ENCODE data around the gene LYPLA2.
"Not testable (repeated sequence)": the region's sequence is repeated elsewhere in the genome, so short reads cannot be mapped to it uniquely, and the experiment has no call there.

The LYPLA2 gene

GRCh38 chr1:23827717-23828116 lies 36.8 kb downstream of the LYPLA2 start:
- Histone ChIP-seq H3K79me2 (ENCODE audit: control insufficient read depth, low read length) (peaks cover 15% of the 10 kb centered on the region), H3K9me2 (replicated peaks; ENCODE audit: control insufficient read depth, low read length) (no peaks in the 10 kb centered on the region), H3K36me3 (ENCODE audit: control insufficient read depth, low read length) (peaks cover 3% of the 10 kb centered on the region; the same call in 1 of the 2 replicates), H3F3A (ENCODE audit: control insufficient read depth, insufficient read depth) (peaks cover 6% of the 10 kb centered on the region; the same call in 1 of the 2 replicates), H3K27ac (ENCODE audit: low read depth, low read length) (no peak overlapping the region), H3K4me2 (ENCODE audit: low read length) (no peak overlapping the region), H3K4me1 (ENCODE audit: control insufficient read depth, low read length) (peaks cover 25% of the 10 kb centered on the region), H3K27me3 (ENCODE audit: control insufficient read depth, low read length) (no peaks in the 10 kb centered on the region), H3K9me3 (ENCODE audit: control insufficient read depth, insufficient read depth, low read length) (no peaks in the 10 kb centered on the region), H4K20me1 (ENCODE audit: control insufficient read depth, insufficient read depth, low read depth, low read length) (no peaks in the 10 kb centered on the region), H3K4me3 (ENCODE audit: low read length) (no peak overlapping the region)
- TF ChIP-seq CTCF (IDR thresholded peaks at IDR 0.05; ENCODE audit: low read depth, low read length, poor library complexity, severe bottlenecking) (no peak), EZH2phosphoT487 (IDR thresholded peaks at IDR 0.05; ENCODE audit: borderline replicate concordance, low read length) (no peak)

- H4K20me1 ChIP-seq (ENCODE audit: control insufficient read depth, insufficient read depth, low read depth, low read length); H3K9me2 ChIP-seq (replicated peaks; ENCODE audit: control insufficient read depth, low read length); H3K4me3 ChIP-seq (ENCODE audit: low read length); H3K27ac ChIP-seq (ENCODE audit: low read depth, low read length); H3K27me3 ChIP-seq (ENCODE audit: control insufficient read depth, low read length); H3K79me2 ChIP-seq (ENCODE audit: control insufficient read depth, low read length); H3K36me3 ChIP-seq (ENCODE audit: control insufficient read depth, low read length); H3F3A ChIP-seq (ENCODE audit: control insufficient read depth, insufficient read depth); H3K4me2 ChIP-seq (ENCODE audit: low read length); H3K9me3 ChIP-seq (ENCODE audit: control insufficient read depth, insufficient read depth, low read length): not testable (repeated sequence)
- peaks cover 18% of the 10 kb centered on the region for H3K4me1 ChIP-seq (ENCODE audit: control insufficient read depth, low read length)
Observed at GRCh38 chr1:23834156-23834555, 43.2 kb downstream of the LYPLA2 start.

- Histone ChIP-seq H3K27ac (ENCODE audit: low read depth, low read length) (no peak overlapping the region), H3K79me2 (ENCODE audit: control insufficient read depth, low read length) (no peaks in the 10 kb centered on the region), H4K20me1 (ENCODE audit: control insufficient read depth, insufficient read depth, low read depth, low read length) (no peaks in the 10 kb centered on the region), H3K36me3 (ENCODE audit: control insufficient read depth, low read length) (no peaks in the 10 kb centered on the region), H3K4me2 (ENCODE audit: low read length) (no peak overlapping the region), H3K9me3 (ENCODE audit: control insufficient read depth, insufficient read depth, low read length) (no peaks in the 10 kb centered on the region), H3K4me3 (ENCODE audit: low read length) (no peak overlapping the region), H3K27me3 (ENCODE audit: control insufficient read depth, low read length) (no peaks in the 10 kb centered on the region), H3F3A (ENCODE audit: control insufficient read depth, insufficient read depth) (peaks cover 7% of the 10 kb centered on the region), H3K9me2 (replicated peaks; ENCODE audit: control insufficient read depth, low read length) (no peaks in the 10 kb centered on the region), H3K4me1 (ENCODE audit: control insufficient read depth, low read length) (peaks cover 18% of the 10 kb centered on the region)
- TF ChIP-seq EZH2phosphoT487 (IDR thresholded peaks at IDR 0.05; ENCODE audit: borderline replicate concordance, low read length), result no peak
- TF ChIP-seq CTCF (IDR thresholded peaks at IDR 0.05; ENCODE audit: low read depth, low read length, poor library complexity, severe bottlenecking), result no peak
Observed at GRCh38 chr1:23836037-23836436, 45.1 kb downstream of the LYPLA2 start.

- Histone ChIP-seq H3F3A (ENCODE audit: control insufficient read depth, insufficient read depth) (peaks cover 7% of the 10 kb centered on the region), H3K9me2 (replicated peaks; ENCODE audit: control insufficient read depth, low read length) (no peaks in the 10 kb centered on the region), H3K79me2 (ENCODE audit: control insufficient read depth, low read length) (no peaks in the 10 kb centered on the region), H3K27me3 (ENCODE audit: control insufficient read depth, low read length) (no peaks in the 10 kb centered on the region), H3K4me1 (ENCODE audit: control insufficient read depth, low read length) (peaks cover 18% of the 10 kb centered on the region), H3K27ac (ENCODE audit: low read depth, low read length) (no peak overlapping the region), H3K9me3 (ENCODE audit: control insufficient read depth, insufficient read depth, low read length) (no peaks in the 10 kb centered on the region), H3K36me3 (ENCODE audit: control insufficient read depth, low read length) (no peaks in the 10 kb centered on the region), H3K4me2 (ENCODE audit: low read length) (peak overlapping the region; percentile 61), H4K20me1 (ENCODE audit: control insufficient read depth, insufficient read depth, low read depth, low read length) (no peaks in the 10 kb centered on the region), H3K4me3 (ENCODE audit: low read length) (peak overlapping the region; percentile 48)
- TF ChIP-seq EZH2phosphoT487 (IDR thresholded peaks at IDR 0.05; ENCODE audit: borderline replicate concordance, low read length) (no peak), CTCF (IDR thresholded peaks at IDR 0.05; ENCODE audit: low read depth, low read length, poor library complexity, severe bottlenecking) (no peak)
Observed at GRCh38 chr1:23837908-23838307, 47.0 kb downstream of the LYPLA2 start.

Data from DOHH2 (cell line).